GM19397 (cell line): ENCODE results near the gene FBXL20.
"Not testable (repeated sequence)": the region's sequence is repeated elsewhere in the genome, so short reads cannot be mapped to it uniquely, and the experiment has no call there.

ENCODE experiments used
- ATAC-seq: cut with Tn5 transposase; IDR thresholded peaks from one replicate; pipeline ENCODE4 v1.9.1; 2021; ENCODE audit warnings: mild to moderate bottlenecking, moderate library complexity; ENCODE audit not compliant: unreplicated experiment

Gene FBXL20

GRCh38 chr17:39261286-39261685 is 140.1 kb downstream of the FBXL20 start:
- ATAC-seq = no peak

- ATAC-seq = no peak
These were observed 148.5 kb downstream of the FBXL20 start for GRCh38 chr17:39252788-39253460.

GRCh38 chr17:39251997-39252396 is 149.4 kb downstream of the FBXL20 start:
- no peak for ATAC-seq

DNA sequence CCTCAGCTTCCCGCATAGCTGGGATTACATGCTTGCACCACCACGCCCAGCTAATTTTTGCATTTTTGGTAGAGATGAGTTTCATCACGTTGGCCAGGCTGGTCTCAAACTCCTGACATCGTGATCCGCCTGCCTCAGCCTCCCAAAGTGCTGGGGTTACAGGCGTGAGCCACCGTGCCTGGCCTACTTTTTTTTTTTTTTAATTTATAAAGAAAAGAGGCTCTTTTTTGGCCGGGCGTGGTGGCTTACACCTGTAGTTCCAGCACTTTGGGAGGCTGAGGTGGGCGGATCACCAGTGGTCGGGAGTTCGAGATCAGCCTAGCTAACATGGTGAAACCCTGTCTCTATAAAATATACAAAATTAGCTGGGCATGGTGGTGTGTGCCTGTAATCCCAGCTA is 151.3 kb downstream of the FBXL20 start:
- ATAC-seq = not testable (repeated sequence)

GRCh38 chr17:39246274-39246673 is 155.2 kb downstream of the FBXL20 start:
- no peak for ATAC-seq

GRCh38 chr17:39244600-39245570 is 156.5 kb downstream of the FBXL20 start:
- no peak for ATAC-seq

DNA sequence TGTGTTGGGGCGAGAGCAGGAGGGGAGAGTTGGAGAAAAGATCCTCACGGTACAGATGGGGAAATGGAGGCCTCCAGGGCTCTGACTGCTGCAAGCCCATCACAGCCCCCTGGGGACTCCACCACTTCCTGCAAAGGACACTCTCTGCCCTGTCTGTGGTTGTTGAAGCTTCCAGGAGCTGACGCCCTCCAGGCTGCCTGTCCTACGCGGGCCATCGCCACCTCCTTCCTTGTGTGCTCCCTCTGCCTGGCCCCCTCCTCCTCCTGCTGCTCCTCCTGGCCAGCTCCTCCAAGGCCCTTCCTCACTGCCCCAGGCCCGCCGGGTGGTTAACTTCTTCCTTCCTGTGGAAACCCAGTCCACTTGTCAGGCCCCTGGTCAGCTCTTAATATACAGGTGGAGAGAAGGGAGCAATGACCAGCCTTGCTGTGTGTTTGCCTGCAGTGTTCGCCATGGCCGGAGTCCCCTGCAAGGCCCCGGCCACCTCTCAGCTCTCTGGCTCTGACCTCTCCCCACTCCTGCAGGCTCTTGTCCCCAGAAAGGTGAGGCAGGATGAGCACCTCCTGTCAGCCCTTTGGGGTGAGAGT is 157.3 kb downstream of the FBXL20 start:
- no peak for ATAC-seq

- ATAC-seq = no peak
These were observed 158.3 kb downstream of the FBXL20 start for GRCh38 chr17:39243155-39243554.

DNA sequence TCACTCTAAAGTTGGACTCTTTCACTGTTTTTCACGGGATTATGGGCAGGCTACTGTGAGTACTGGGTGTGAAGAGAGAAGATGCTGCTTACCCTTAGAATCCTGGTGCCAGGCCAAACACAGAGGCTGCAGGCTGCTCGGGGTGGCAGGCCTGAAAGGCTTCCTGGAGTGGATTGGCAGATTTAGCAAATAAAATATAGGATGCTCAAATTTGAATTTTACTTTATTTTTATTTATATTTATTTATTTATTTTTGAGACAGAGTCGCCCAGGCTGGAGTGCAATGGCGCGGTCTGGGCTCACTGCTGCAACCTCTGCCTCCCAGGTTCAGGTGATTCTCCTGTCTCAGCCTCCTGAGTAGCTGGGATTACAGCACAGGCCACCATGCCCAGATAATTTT is 160.8 kb downstream of the FBXL20 start:
- no peak for ATAC-seq

DNA sequence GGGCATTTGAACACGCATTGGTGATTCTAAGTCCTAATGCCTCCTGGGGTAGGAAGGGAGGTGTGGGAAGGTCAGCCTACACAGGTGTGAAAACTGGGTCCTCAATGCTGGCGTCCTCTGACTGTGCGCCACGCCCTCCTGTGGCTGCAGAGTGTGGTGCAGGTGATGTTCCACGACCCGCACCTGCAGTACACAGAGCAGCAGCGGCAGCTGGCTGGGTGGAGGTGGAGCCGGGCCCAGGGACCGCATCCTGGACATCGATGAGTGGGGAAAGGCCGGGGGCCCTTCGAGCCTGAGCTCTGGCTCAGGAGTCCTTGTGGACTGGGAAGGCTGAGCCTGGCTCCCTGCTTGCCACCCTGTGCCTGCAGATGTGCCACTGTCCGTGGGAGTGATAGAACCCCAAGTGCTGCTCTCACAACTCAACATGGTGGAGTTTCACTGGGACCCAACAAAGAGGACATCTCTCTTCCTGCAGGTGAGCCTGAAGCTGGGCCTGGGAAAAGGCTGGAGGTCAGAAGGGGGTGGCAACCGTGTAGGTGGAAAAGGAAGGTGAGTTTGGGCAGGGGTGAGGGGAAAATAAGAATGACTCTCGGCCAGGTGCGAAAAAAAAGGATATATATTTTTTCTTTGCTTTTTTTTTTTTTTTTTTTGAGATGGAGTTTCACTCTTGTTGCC is 161.6 kb downstream of the FBXL20 start:
- no peak for ATAC-seq

DNA sequence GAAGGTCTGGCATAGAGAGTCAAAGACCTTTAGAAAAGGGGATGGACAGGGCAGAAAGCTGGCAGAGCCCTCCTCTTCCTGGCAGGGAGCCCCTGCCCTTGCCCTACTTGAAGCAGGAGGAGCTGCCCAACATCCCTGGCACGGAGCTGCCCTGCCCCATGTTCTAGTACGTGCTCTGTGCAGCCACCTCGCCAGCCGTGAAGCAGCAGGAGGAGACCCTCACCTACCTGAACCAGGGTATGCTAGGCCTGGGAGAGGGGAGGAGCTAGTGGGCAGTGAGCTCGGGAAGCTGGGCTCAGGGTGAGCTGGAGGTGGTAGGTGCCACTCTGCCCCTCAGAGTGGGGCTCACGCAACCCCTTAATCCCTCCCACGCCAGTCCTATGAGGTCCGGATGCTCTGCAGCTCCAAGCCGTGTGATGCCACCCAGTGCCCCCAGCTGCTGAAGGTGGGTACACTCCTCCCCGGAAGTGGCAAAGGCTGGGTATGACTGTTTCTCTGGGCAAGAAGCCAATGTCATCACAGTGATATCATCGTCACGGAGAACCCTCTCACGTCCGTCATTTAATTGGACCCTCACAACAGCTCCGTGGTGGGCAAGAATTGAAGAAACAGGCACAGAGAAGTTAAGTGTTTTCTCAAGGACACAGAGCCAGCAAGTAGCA is 163.0 kb downstream of the FBXL20 start:
- no peak for ATAC-seq

GRCh38 chr17:39237586-39237985 is 163.8 kb downstream of the FBXL20 start:
- no peak for ATAC-seq

- ATAC-seq = no peak
These were observed 164.4 kb downstream of the FBXL20 start for GRCh38 chr17:39236981-39237441.

DNA sequence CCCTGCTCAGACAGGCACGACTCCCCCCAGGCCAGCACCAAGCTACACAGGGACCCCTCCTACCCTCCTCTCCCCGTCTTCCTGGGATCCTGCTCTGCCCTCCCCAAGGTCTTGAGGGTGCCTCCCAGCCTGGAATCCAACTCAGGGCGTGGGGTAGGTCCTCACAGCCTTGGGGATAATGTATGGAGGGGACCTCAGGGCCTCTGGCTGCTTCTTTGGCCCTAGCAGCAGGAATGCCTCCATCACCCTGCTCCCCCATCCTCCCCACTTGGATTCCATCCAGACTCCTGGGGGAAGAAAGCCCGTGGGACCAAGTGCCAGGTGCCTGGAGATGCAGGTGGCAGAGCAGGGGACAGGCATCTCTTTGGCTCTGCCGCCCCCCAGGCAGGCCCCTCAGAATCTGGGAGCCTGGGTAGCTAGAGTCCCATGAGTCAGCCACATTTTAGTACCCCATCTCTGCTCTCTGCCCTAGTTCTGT is 164.9 kb downstream of the FBXL20 start:
- ATAC-seq = no peak

DNA sequence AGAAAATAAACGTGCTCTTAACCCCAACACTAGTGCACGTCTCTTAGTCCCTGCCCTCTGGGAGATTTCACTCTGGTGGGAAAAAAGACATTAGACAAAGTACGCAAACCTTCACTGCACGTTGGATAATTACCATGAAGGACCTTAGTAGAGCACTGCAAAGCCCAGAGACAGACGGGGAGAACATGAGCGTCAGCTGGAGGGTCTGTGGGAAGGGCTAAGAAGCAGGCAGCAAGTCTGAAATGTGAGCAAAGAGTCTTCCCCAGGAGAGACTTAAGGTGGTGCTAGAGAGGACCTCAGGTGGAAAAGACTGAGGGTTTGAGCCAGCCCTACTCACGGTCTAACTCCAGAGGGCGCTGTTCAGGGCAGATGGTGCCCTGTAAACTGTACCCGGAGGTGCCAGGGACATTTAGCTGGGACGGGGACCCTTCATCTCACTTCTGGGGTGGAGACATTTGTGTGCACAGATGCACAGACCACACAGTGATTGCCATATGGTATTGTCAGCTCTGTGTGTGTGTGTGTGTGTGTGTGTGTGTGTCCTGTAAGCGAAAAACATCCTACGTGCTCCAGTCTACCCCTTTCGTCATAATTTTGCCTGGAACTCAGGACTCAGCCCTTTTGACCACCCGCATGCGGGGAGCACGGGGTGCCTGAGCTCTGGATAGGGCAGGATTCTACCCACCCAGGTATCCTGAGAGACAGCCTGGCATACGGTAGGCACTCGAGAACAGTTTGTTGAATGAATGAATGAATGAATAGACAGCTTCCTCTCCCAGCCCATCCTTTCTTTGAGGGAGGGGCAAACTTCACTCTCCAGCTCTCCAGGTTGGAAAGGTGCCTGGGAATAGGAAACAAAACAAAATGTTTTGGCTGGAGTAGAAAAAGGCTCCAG is 165.6 kb downstream of the FBXL20 start:
- ATAC-seq = no peak

DNA sequence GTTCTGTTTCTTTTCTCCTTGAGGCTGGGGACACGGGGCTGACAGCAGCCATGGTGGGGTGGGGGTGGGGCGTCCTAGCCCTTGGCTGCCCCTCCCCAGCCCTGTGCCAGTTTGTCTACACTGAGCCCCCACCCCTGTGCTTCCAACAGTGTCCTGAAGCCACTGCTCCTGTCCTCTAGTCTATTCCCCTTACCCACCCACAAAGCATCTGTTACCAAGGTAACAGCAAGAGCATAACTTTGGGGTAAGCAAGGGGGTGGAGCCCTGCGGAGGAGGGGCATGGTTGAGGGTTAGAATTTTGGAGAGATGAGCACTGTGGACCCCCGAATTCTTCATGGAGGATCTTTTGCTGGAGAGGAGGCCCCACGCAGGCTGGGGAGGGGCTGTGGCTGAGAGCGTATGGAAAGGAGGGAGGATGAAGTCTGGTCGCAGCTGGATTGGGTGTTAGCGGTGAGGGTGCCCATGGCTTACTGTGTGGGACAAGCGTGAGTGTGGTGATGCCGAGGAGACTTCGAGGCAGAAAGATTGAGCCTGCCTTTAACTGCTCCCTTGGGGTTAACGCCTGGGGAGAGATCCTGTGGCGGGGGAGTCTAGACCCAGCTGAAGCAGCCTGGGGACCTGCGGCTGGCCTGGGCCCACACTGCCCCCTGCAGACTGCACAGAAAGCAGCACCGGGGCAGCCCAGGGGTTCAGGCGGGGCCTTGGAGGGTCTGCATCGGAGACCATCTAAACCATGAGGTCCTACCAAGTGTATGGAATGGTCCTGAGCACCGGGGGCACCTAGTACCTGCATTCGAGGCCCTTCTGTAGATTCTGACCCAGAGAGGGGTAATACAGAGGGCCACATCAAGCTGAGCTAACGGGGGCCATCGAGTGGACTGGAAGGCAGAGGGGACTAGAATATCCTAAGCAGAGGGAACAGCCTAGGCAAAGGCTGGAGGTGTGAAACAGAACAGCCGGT is 169.6 kb downstream of the FBXL20 start:
- no peak for ATAC-seq

DNA sequence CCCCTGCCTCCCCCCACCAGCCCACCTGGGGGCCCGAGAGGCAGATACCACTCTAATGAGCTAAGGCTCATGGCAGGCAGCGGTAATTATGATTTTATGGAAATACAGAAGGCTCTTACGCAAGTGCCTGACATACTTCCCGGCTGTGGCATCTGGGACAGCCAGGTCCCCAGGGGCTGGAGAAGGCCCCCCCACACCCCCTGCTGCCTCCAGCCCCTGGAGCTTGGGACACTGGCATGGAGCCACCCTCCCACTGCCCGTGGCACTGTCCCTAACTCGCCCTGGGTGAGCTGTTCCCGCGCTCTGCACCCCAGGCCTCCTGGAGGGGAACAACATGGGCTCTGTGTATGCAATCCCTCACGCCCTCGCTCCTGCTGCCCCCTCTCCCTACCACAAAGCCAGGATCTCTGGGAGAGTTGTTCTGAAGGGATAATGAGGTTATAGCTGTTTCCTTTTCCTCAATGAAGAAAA is 170.3 kb downstream of the FBXL20 start:
- no peak for ATAC-seq

- no peak for ATAC-seq
These were observed 171.1 kb downstream of the FBXL20 start for GRCh38 chr17:39230361-39230760.
